Vagina (tissue), 2 donors: ENCODE measurements around the gene GNS.

Experiments
- CTCF ChIP-seq, 3 experiments: fragments of 450-650 bp in 2 of 3; fragments of 200-600 bp in 1 of 3; sonication (generic) in 1 of 3; IDR thresholded peaks; one replicate each; pipeline ENCODE4 v1.5.1; 2017 to 2019; ENCODE audit warnings: antibody characterized with exemption in 3 of 3, mild to moderate bottlenecking in 2 of 3, moderate library complexity in 2 of 3
- POLR2A ChIP-seq, 2 donors: fragments of 450-650 bp; IDR thresholded peaks; one replicate each; pipeline ENCODE4 v1.6.1; 2017; ENCODE audit warnings: antibody characterized with exemption in 2 of 2, mild to moderate bottlenecking in 2 of 2, moderate library complexity in 2 of 2
- POLR2AphosphoS5 ChIP-seq, 2 donors: sonication (generic); formaldehyde crosslinking; IDR thresholded peaks; one replicate each; pipeline ENCODE4 v1.9.0; 2017; ENCODE audit warnings: antibody characterized with exemption in 2 of 2, mild to moderate bottlenecking in 2 of 2, low read depth in 1 of 2; ENCODE audit not compliant: insufficient read depth in 1 of 2

GRCh38 chr12:64666054-64666914, 92.9 kb downstream of the GNS start:
- TF ChIP-seq CTCF (IDR thresholded peaks at IDR 0.05): no peak
- no peak for TF ChIP-seq POLR2A (IDR thresholded peaks at IDR 0.05)
- TF ChIP-seq POLR2AphosphoS5 (IDR thresholded peaks at IDR 0.05; ENCODE audit: insufficient read depth in 1 of 2, low read depth in 1 of 2): no peak
